Vagina (tissue), 2 donors: ENCODE results near the gene ZNF117.

Experiments
- POLR2A ChIP-seq, 2 donors: fragments of 450-650 bp; IDR thresholded peaks; one replicate each; pipeline ENCODE4 v1.6.1; 2017; ENCODE audit warnings: antibody characterized with exemption in 2 of 2, mild to moderate bottlenecking in 2 of 2, moderate library complexity in 2 of 2
- POLR2AphosphoS5 ChIP-seq, 2 donors: sonication (generic); formaldehyde crosslinking; IDR thresholded peaks; one replicate each; pipeline ENCODE4 v1.9.0; 2017; ENCODE audit warnings: antibody characterized with exemption in 2 of 2, mild to moderate bottlenecking in 2 of 2, low read depth in 1 of 2; ENCODE audit not compliant: insufficient read depth in 1 of 2
- TF ChIP-seq, protein P1 (sequence below), 3 experiments: fragments of 450-650 bp in 2 of 3; fragments of 200-600 bp in 1 of 3; sonication (generic) in 1 of 3; IDR thresholded peaks; one replicate each; pipeline ENCODE4 v1.5.1; 2017 to 2019; ENCODE audit warnings: antibody characterized with exemption in 3 of 3, mild to moderate bottlenecking in 2 of 3, moderate library complexity in 2 of 3

DNA sequence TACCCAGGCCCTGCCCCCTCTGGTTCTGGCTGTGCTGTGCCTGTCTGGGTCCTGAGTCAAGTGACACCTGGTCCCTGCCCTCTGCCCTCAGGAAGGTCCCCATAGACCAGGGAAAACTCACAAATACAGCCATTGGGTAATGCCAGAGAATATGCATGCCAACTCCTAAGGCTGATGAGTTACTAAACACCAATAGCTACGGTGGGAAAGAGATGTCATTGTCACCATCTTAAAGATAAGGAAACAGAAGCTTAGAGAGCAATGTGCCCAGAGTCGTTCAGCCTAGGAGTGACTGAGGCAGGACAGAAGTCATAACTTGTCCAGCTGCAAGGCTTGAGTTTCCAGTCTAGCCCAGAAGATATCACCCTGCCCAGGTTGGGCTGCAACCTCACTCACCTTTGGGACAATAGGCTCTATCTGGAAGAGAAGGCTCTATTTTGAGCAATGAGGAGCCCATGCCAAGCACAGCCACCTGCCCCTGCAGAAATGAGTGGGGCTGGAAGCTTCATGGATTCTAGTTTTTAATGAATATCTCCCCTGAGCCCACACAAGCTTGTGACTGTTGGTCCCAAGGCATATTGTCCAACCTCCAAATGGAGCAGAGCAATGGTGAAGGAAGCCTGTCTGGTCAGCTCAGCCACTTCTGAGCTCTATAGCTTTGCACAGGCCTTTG lies 45.2 kb downstream of the ZNF117 start:
- TF ChIP-seq, protein P1, sequence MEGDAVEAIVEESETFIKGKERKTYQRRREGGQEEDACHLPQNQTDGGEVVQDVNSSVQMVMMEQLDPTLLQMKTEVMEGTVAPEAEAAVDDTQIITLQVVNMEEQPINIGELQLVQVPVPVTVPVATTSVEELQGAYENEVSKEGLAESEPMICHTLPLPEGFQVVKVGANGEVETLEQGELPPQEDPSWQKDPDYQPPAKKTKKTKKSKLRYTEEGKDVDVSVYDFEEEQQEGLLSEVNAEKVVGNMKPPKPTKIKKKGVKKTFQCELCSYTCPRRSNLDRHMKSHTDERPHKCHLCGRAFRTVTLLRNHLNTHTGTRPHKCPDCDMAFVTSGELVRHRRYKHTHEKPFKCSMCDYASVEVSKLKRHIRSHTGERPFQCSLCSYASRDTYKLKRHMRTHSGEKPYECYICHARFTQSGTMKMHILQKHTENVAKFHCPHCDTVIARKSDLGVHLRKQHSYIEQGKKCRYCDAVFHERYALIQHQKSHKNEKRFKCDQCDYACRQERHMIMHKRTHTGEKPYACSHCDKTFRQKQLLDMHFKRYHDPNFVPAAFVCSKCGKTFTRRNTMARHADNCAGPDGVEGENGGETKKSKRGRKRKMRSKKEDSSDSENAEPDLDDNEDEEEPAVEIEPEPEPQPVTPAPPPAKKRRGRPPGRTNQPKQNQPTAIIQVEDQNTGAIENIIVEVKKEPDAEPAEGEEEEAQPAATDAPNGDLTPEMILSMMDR (IDR thresholded peaks at IDR 0.05), result no peak
- TF ChIP-seq POLR2A (IDR thresholded peaks at IDR 0.05) (no peak), POLR2AphosphoS5 (IDR thresholded peaks at IDR 0.05; ENCODE audit: insufficient read depth in 1 of 2, low read depth in 1 of 2) (no peak)
